HFFc6 (cell line): ENCODE data around the gene KCNA2. TPM values are rescaled to one million over a fixed set of nuclear protein-coding genes. Genes with fewer than 3 reads are reported as not detected.

Experiments used
- DNase-seq: peaks from one replicate; pipeline ENCODE4 v3.0.0-alpha.2; 2018
- H3K27ac Mint-ChIP-seq: 2 replicates; pipeline ENCODE4 v1.8.0; 2020; ENCODE audit warnings: mild to moderate bottlenecking, mixed read lengths
- H3K27me3 Mint-ChIP-seq: 2 replicates; pipeline ENCODE4 v1.8.0; 2021; ENCODE audit warnings: mild to moderate bottlenecking, moderate library complexity, mixed read lengths; ENCODE audit not compliant: insufficient read depth
- H3K36me3 Mint-ChIP-seq: 2 replicates; pipeline ENCODE4 v1.8.0; 2021; ENCODE audit warnings: low read depth, mixed read lengths
- H3K4me1 Mint-ChIP-seq: 2 replicates; pipeline ENCODE4 v1.8.0; 2020; ENCODE audit warnings: low read depth, mixed read lengths
- H3K4me3 Mint-ChIP-seq: 2 replicates; pipeline ENCODE4 v1.8.0; 2020; ENCODE audit warnings: mild to moderate bottlenecking, moderate library complexity, mixed read lengths
- H3K9me3 Mint-ChIP-seq: 2 replicates; pipeline ENCODE4 v1.8.0; 2020; ENCODE audit warnings: mild to moderate bottlenecking, mixed read lengths
- CTCF ChIP-seq: fragments of 200-600 bp; sonication (generic); IDR thresholded peaks from 2 replicates; pipeline ENCODE4 v1.5.0; 2021; ENCODE audit warnings: antibody characterized with exemption, mild to moderate bottlenecking
- total RNA-seq, 6 experiments: library from RNA; stranded (reverse); fragmentation: NEBNext Ultra II Directional; extraction: Animal tissue kit (Norgen Biotek cat#: 25700); gene quantifications; 2 replicates in 1 of 6; 3 replicates in 5 of 6; pipeline ENCODE4 v1.2.3, GENCODE V29; 2021

The KCNA2 gene
- total RNA-seq, 6 experiments from 2014 or later: not detected

- no peaks in the 10 kb centered on the region for H3K9me3 Mint-ChIP-seq
- H3K36me3 Mint-ChIP-seq: no peaks in the 10 kb centered on the region
- H3K4me1 Mint-ChIP-seq: no peaks in the 10 kb centered on the region
- H3K27ac Mint-ChIP-seq: no peak overlapping the region
- H3K27me3 Mint-ChIP-seq: peaks cover 25% of the 10 kb centered on the region
- no peak for DNase-seq
- no peak overlapping the region for H3K4me3 Mint-ChIP-seq
- no peak for TF ChIP-seq CTCF
Measured at GRCh38 chr1:110617589-110617988, 11.4 kb upstream of the KCNA2 start.

GRCh38 chr1:110617116-110617515 is 11.0 kb upstream of the KCNA2 start:
- no peak for DNase-seq
- H3K9me3 Mint-ChIP-seq: no peaks in the 10 kb centered on the region
- TF ChIP-seq CTCF: no peak
- H3K4me1 Mint-ChIP-seq: no peaks in the 10 kb centered on the region
- H3K27ac Mint-ChIP-seq: no peak overlapping the region
- H3K27me3 Mint-ChIP-seq: peaks cover 27% of the 10 kb centered on the region
- no peaks in the 10 kb centered on the region for H3K36me3 Mint-ChIP-seq
- no peak overlapping the region for H3K4me3 Mint-ChIP-seq

- peak; percentile 8 for DNase-seq
- no peak for TF ChIP-seq CTCF
- no peaks in the 10 kb centered on the region for H3K9me3 Mint-ChIP-seq
- peaks cover 29% of the 10 kb centered on the region for H3K27me3 Mint-ChIP-seq
- H3K4me3 Mint-ChIP-seq: no peak overlapping the region
- H3K4me1 Mint-ChIP-seq: no peaks in the 10 kb centered on the region
- H3K36me3 Mint-ChIP-seq: no peaks in the 10 kb centered on the region
- no peak overlapping the region for H3K27ac Mint-ChIP-seq
Measured at GRCh38 chr1:110616587-110616986, 10.4 kb upstream of the KCNA2 start.

- Mint-ChIP-seq H3K4me3 (no peak overlapping the region), H3K27ac (no peak overlapping the region), H3K27me3 (peaks cover 33% of the 10 kb centered on the region), H3K36me3 (no peaks in the 10 kb centered on the region), H3K4me1 (no peaks in the 10 kb centered on the region), H3K9me3 (no peaks in the 10 kb centered on the region)
- TF ChIP-seq CTCF: peak; percentile 83
- peak; percentile 63 for DNase-seq
Measured at GRCh38 chr1:110615548-110616130, 9.5 kb upstream of the KCNA2 start.

- Mint-ChIP-seq H3K27ac (no peak overlapping the region), H3K9me3 (no peaks in the 10 kb centered on the region), H3K36me3 (no peaks in the 10 kb centered on the region), H3K4me3 (no peak overlapping the region), H3K4me1 (no peaks in the 10 kb centered on the region), H3K27me3 (peaks cover 49% of the 10 kb centered on the region)
- no peak for DNase-seq
- TF ChIP-seq CTCF: no peak
Measured at GRCh38 chr1:110612060-110612745, 6.0 kb upstream of the KCNA2 start.
